GM21381 (cell line): ENCODE results near the gene ZCCHC18.

Experiments
- ATAC-seq: cut with Tn5 transposase; IDR thresholded peaks from one replicate; pipeline ENCODE4 v1.9.1; 2021; ENCODE audit warnings: mild to moderate bottlenecking, moderate library complexity; ENCODE audit not compliant: unreplicated experiment

ZCCHC18 gene

GRCh38 chrX:104130808-104131207, 18.5 kb downstream of the ZCCHC18 start:
- no peak for ATAC-seq

GRCh38 chrX:104134583-104135261, 22.4 kb downstream of the ZCCHC18 start:
- no peak for ATAC-seq

GRCh38 chrX:104135677-104136076, 23.4 kb downstream of the ZCCHC18 start:
- ATAC-seq, result no peak

- ATAC-seq, result peak; percentile 91
Observed at GRCh38 chrX:104136241-104137019, 24.1 kb downstream of the ZCCHC18 start.

GRCh38 chrX:104137496-104137895, 25.2 kb downstream of the ZCCHC18 start:
- no peak for ATAC-seq

- ATAC-seq, result no peak
Observed at GRCh38 chrX:104141087-104141760, 28.9 kb downstream of the ZCCHC18 start.

- no peak for ATAC-seq
Observed at GRCh38 chrX:104151037-104151436, 38.7 kb downstream of the ZCCHC18 start.

- ATAC-seq, result peak; percentile 91
Observed at GRCh38 chrX:104156630-104157529, 44.6 kb downstream of the ZCCHC18 start, which contains the start of gene SLC25A53. TSS of gene SLC25A53 (minus strand) at chrX:104157009. CDS start at chrX:104105257, 51,752 bp downstream.
